Thymus (tissue), 11 donors: ENCODE measurements around the gene DENND1C. TPM values are rescaled to one million over a fixed set of nuclear protein-coding genes. Genes with fewer than 3 reads are reported as not detected.

Experiments used
- DNase-seq, 9 donors: peaks; one replicate each; pipeline ENCODE4 v3.0.0-alpha.2; 2013; ENCODE audit warnings: low spot score in 9 of 9, low read depth in 6 of 9, missing footprints in 1 of 9
- H3K27ac ChIP-seq, 2 donors: one replicate each; pipeline ENCODE4 v1.5.1; 2013; ENCODE audit warnings: control low read depth in 1 of 2, low read depth in 1 of 2, low read length in 1 of 2, mild to moderate bottlenecking in 1 of 2, moderate library complexity in 1 of 2
- H3K27me3 ChIP-seq, 2 donors: one replicate each; pipeline ENCODE4 v1.5.1; 2013; ENCODE audit warnings: low read length in 1 of 2; ENCODE audit not compliant: control insufficient read depth in 2 of 2, insufficient read depth in 1 of 2
- H3K36me3 ChIP-seq, 2 donors: one replicate each; pipeline ENCODE4 v1.5.1; 2013; ENCODE audit warnings: low read length in 1 of 2, mild to moderate bottlenecking in 1 of 2, moderate library complexity in 1 of 2; ENCODE audit not compliant: control insufficient read depth in 2 of 2, insufficient read depth in 2 of 2
- H3K4me1 ChIP-seq, 2 donors: one replicate each; pipeline ENCODE4 v1.5.1; 2013; ENCODE audit warnings: low read length in 2 of 2; ENCODE audit not compliant: control insufficient read depth in 2 of 2, insufficient read depth in 2 of 2
- H3K4me3 ChIP-seq, 2 donors: one replicate each; pipeline ENCODE4 v1.5.1; 2013; ENCODE audit warnings: low read length in 2 of 2, control low read depth in 1 of 2, mild to moderate bottlenecking in 1 of 2
- H3K9me3 ChIP-seq, 2 donors: one replicate each; pipeline ENCODE4 v1.5.1; 2013; ENCODE audit warnings: low read length in 1 of 2, mild to moderate bottlenecking in 1 of 2; ENCODE audit not compliant: control insufficient read depth in 2 of 2, insufficient read depth in 1 of 2
- WGBS: extraction: QIAGEN DNeasy Blood & Tissue Kit; methylation state at CpG from one replicate; pipeline ENCODE4 v1.1.7; 2013; 5-methylcytosine and 5-hydroxymethylcytosine counted together
- polyA plus RNA-seq: library from polyadenylated mRNA; stranded (reverse); fragments of 200-250 nt; gene quantifications from one replicate; pipeline ENCODE4 v1.2.3, GENCODE V29; 2013
- total RNA-seq: library from RNA; stranded (reverse); fragments of 120-200 nt; gene quantifications from one replicate; pipeline ENCODE4 v1.2.4, GENCODE V29; 2013
- donor health status: healthy.

Gene DENND1C
- total and polyA plus RNA-seq, 2 donors, result 6.8 to 46.6 TPM

- no peaks in the 10 kb centered on the region for H3K27me3 ChIP-seq
- peaks cover 3 to 39% of the 10 kb centered on the region in 2 donors for H3K4me1 ChIP-seq
- H3K27ac ChIP-seq, result no peak overlapping the region
- H3K9me3 ChIP-seq, result no peaks in the 10 kb centered on the region
- WGBS, result 94% methylated on average over 3 of the region's 3 CpGs
- DNase-seq, result no peak
- H3K4me3 ChIP-seq, result no peak overlapping the region
- peaks cover 0 to 9% of the 10 kb centered on the region in 2 donors for H3K36me3 ChIP-seq
Observed at GRCh38 chr19:6483235-6483634, 1.6 kb upstream of the DENND1C start.

GRCh38 chr19:6482343-6482686 lies 728 bp upstream of the DENND1C start:
- no peaks in the 10 kb centered on the region for H3K27me3 ChIP-seq
- WGBS, result 98% methylated on average over 8 of the region's 8 CpGs
- peaks cover 0 to 14% of the 10 kb centered on the region in 2 donors for H3K36me3 ChIP-seq
- H3K4me1 ChIP-seq, result peaks cover 3 to 39% of the 10 kb centered on the region in 2 donors
- H3K9me3 ChIP-seq, result no peaks in the 10 kb centered on the region
- no peak for DNase-seq
- no peak overlapping the region for H3K4me3 ChIP-seq
- H3K27ac ChIP-seq, result peak overlapping the region; percentile 69 to 74

- WGBS, result 39% methylated on average over 10 of the region's 10 CpGs
- H3K27me3 ChIP-seq, result peaks cover 0 to 2% of the 10 kb centered on the region in 2 donors
- peaks cover 3 to 39% of the 10 kb centered on the region in 2 donors for H3K4me1 ChIP-seq
- H3K27ac ChIP-seq, result peak overlapping the region; percentile 69 to 75
- peaks cover 14 to 26% of the 10 kb centered on the region in 2 donors for H3K36me3 ChIP-seq
- H3K9me3 ChIP-seq, result peaks cover 0 to 6% of the 10 kb centered on the region in 2 donors
- DNase-seq, result peak in 2 of 9 donors; percentile 29 to 50
- H3K4me3 ChIP-seq, result peak overlapping the region; percentile 60 to 69
Observed at GRCh38 chr19:6480848-6481415, 655 bp downstream of the DENND1C start.

- peaks cover 24 to 36% of the 10 kb centered on the region in 2 donors for H3K36me3 ChIP-seq
- peaks cover 3 to 39% of the 10 kb centered on the region in 2 donors for H3K4me1 ChIP-seq
- WGBS, result 94% methylated on average over 7 of the region's 7 CpGs
- H3K4me3 ChIP-seq, result no peak overlapping the region
- H3K27me3 ChIP-seq, result peaks cover 0 to 2% of the 10 kb centered on the region in 2 donors
- peaks cover 0 to 6% of the 10 kb centered on the region in 2 donors for H3K9me3 ChIP-seq
- DNase-seq, result no peak
- H3K27ac ChIP-seq, result no peak overlapping the region
Observed at GRCh38 chr19:6479836-6480398, 1.7 kb downstream of the DENND1C start.

- Histone ChIP-seq H3K4me3 (no peak overlapping the region), H3K9me3 (peaks cover 0 to 6% of the 10 kb centered on the region in 2 donors)
Observed at GRCh38 chr19:6478815-6479214, 2.8 kb downstream of the DENND1C start.

GRCh38 chr19:6476896-6477431 lies 4.6 kb downstream of the DENND1C start:
- peaks cover 2 to 32% of the 10 kb centered on the region in 2 donors for H3K4me1 ChIP-seq
- H3K27ac ChIP-seq, result no peak overlapping the region
- peaks cover 0 to 2% of the 10 kb centered on the region in 2 donors for H3K27me3 ChIP-seq
- H3K36me3 ChIP-seq, result peaks cover 29 to 40% of the 10 kb centered on the region in 2 donors
- no peak overlapping the region for H3K4me3 ChIP-seq
- no peak for DNase-seq
- H3K9me3 ChIP-seq, result peaks cover 0 to 6% of the 10 kb centered on the region in 2 donors
- WGBS, result 95% methylated on average over 29 of the region's 29 CpGs

More at GRCh38 chr19:6478815-6479214, 2.8 kb downstream of the DENND1C start:
- 95% methylated on average over 13 of the region's 13 CpGs for WGBS
- no peak for DNase-seq
- H3K27ac ChIP-seq, result peak overlapping the region in 1 of 2 donors; percentile 47
- peaks cover 29 to 40% of the 10 kb centered on the region in 2 donors for H3K36me3 ChIP-seq
- H3K27me3 ChIP-seq, result peaks cover 0 to 2% of the 10 kb centered on the region in 2 donors
- H3K4me1 ChIP-seq, result peaks cover 3 to 39% of the 10 kb centered on the region in 2 donors

GRCh38 chr19:6476155-6476895 lies 5.3 kb downstream of the DENND1C start:
- H3K27ac ChIP-seq, result no peak overlapping the region
- no peak overlapping the region for H3K4me3 ChIP-seq
- DNase-seq, result no peak
- peaks cover 0 to 6% of the 10 kb centered on the region in 2 donors for H3K9me3 ChIP-seq
- 88% methylated on average over 33 of the region's 33 CpGs for WGBS
- peaks cover 0 to 26% of the 10 kb centered on the region in 2 donors for H3K4me1 ChIP-seq
- peaks cover 0 to 2% of the 10 kb centered on the region in 2 donors for H3K27me3 ChIP-seq
- H3K36me3 ChIP-seq, result peaks cover 32 to 41% of the 10 kb centered on the region in 2 donors

- Histone ChIP-seq H3K36me3 (peaks cover 36 to 44% of the 10 kb centered on the region in 2 donors), H3K4me3 (no peak overlapping the region), H3K27ac (no peak overlapping the region), H3K9me3 (peaks cover 0 to 6% of the 10 kb centered on the region in 2 donors), H3K27me3 (peaks cover 0 to 2% of the 10 kb centered on the region in 2 donors), H3K4me1 (peaks cover 0 to 19% of the 10 kb centered on the region in 2 donors)
- 95% methylated on average over 52 of the region's 52 CpGs for WGBS
- no peak for DNase-seq
Observed at GRCh38 chr19:6475321-6476108, 6.1 kb downstream of the DENND1C start.
